Activated CD4-positive, CD25-positive, alpha-beta regulatory T cell treated with anti-CD3 and anti-CD28 coated beads, Interleukin-2, amount 50 U/mL, for 24 hours (primary cell): ENCODE measurements around the gene POLN.

Experiments used
- ATAC-seq, 2 donors: fragments of 150-1000 bp; cut with Tn5 transposase; one replicate each; pipeline ENCODE4 v1.10.0; 2021; ENCODE audit warnings: mild to moderate bottlenecking in 1 of 2, moderate library complexity in 1 of 2

POLN gene

DNA sequence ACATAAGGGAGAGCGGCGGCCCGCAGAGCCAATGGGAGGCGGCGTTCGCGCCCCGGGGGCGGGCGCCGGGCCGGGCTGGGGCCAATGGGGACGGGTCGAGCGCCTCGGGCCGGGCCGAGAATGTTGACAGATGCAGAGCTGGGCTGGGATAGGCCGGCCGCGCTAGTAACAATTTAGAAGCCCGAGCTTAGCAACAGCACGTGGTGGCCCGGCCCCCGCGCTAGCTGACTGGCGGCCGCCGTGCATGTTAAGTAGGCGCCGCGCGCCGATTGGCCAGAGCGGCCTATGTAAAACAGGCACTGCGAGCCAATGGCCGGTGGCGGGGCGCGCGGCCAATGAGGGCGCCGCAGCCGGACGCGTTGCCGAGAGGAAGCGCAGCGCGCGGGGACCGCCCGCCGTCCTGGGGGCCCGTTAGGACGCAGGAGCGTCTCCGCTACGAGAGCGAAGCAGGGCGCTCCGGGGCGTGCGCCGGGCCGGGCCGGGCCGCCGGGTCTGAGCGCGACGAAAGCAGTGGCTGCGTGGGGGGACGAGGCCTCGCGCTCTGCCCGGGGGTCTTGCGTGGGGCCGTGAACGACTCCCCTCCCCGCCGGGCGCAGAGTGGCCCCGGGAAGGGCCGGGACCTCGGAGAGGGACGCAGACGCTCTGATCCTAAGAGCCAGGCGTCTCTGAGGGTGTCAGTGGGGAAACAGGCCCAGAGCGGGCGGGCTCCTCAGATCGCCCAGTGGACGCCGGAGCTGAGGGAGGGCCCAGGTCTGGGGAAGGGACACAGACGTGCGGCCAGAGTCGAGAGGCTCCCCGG lies 20.4 kb upstream of the POLN start:
- ATAC-seq: peak; percentile 95 to 96

DNA sequence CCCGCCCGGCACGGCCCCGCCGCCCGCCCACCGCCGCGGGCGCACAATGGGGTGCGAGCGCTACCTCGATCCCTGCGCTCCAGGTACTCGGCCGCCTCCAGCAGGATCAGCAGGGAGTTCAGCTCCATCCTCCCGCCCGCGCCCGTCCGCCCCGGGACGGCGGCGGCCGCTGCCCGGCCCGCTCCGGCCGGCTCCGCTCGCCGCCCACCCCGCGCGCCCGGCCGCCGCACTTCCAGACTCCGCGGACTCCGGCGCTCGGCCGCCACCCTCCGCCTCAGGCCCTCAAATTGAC lies 19.9 kb upstream of the POLN start, which contains the start of gene MXD4:
Gene MXD4, minus strand, starts transcription at position 257 of the 292 bp plus-strand sequence. Its CDS starts 129 bp downstream, at position 128.
- ATAC-seq: peak in 1 of 2 donors; percentile 0

DNA sequence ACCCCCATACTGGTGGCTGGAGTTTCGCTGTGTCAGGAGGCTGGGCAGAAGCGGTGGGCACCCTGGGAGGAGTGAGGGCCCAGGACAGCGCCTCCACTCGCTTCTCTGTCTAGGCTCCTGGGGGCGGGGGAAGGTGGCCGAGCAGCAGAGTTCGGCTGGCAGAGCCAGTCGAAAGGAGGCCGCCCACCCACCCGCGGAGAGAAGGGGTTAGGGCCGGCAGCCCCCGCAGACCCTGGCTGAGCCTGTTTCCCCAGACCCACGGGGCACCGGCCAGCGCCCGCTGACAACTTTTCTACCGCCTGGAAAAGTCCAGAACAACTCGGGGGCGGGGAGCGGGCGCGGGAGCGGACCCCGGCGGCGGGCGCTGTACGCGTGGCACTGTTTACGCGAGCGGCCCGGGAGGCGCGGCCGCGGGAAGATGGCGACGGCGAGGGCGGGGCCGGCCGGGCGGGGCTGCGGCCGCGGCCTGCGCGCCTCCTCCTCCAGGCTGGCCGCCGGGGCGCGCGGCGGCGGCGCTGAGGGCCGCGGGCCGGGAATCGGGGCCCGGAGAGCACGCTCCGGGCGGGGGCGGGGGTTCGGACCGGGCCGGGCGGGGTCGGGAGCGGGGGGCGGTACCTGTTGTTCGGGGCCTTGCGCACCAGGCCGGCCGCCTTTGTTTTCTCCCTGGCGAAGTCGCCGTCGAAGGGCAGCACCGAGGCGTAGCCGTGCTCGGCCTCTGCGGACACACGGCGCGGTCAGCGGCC lies 19.4 kb upstream of the POLN start:
- peak in 1 of 2 donors; percentile 5 for ATAC-seq

DNA sequence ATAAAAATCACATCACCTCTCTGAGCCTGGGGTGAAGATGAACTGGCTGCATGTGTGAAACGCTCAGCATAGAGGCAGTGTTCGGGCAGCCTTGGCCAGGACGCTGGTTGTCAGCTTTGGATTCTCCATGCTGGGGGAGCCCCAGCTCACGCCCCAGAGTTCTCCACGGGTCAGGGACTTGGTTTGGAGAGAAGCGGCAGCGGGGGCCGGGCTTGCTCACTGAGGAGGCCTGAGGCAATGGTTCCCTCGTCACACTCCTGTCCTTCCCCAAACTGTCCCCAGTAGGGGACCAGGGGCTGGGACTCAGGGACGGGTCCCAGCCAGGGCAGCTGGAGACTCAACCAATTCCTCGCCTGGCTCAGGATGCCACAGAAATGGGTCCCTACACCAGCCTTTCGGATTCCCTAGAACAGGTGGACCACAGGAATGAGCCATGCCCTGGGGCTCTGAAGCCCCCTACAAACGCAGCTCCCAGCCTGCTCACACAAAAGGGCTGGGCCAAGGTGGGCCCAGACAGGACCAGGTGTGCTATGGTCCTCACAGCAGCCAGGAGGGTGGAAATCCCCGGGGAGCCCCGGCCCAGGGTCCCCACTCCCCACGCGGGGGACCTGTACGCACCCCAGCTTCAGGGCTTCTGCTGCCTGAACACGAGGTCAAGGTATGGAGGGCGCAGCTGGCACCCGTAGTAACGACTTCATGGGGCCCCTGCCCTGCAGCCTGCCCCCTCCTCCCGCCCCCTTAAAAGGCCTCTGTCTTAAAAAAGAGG lies 18.6 kb upstream of the POLN start:
- ATAC-seq: no peak

DNA sequence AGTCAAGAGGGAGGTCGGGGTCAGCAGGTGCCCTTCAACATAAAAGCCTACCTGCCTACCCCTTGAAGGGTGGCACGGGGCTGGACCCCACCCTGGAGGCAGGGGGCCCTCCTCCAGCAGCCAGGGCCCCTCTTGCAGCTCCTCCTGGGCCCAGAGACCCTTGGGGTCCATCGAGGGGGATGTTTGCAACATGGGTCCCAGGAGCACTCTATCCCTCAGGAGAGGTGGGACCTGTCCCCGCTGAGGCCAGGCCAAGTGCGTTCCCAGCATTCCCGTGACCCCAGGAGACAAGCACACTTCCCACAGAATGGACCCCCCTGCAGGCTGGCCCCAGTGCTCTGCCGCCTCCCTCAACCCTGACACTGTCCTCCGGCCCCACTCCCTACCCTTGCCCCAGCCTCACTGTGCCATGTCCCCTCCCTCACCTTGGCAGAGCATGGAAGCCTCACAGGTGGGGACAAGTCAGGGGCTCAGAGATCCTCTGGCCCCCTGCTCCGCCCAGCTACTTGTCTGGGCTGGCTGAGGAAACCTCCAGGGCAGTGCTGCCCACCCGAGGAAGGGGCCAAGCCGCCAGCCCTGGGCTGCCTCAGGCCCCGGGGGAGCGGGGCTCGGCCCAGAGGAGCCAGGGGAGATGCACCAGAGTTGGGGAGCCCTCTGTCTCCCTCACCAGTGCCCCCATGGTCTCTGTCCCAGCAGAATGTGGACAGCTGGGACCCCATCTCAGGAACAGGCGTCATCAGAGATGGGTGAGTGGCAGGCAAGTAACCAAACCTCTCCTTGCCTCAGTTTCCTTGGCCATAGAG lies 17.8 kb upstream of the POLN start:
- no peak for ATAC-seq

DNA sequence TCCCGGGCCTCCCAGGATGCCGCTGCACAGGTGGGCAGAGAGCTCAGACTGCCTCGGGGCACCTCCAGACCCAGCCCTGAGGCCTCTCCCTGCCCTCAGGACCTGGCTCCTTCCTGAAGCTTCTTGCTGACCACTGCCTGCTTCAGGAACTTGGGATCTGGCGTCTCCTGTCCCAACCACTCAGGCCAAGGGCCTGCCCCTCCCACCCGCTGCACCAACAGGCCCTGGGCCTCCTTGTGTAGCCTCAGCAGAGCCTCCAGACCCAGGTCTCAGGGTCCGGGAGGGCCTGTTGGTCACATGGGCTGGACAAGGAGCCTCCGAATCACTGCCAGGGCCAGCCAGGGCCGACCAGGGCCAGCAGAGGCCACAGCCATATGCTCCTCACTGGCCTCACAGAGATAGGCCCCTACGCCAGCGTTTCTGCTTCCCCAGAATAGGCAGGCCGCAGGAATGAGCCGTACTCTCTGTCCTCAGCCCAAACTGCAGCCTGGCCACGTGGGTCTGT lies 17.2 kb upstream of the POLN start:
- no peak for ATAC-seq

DNA sequence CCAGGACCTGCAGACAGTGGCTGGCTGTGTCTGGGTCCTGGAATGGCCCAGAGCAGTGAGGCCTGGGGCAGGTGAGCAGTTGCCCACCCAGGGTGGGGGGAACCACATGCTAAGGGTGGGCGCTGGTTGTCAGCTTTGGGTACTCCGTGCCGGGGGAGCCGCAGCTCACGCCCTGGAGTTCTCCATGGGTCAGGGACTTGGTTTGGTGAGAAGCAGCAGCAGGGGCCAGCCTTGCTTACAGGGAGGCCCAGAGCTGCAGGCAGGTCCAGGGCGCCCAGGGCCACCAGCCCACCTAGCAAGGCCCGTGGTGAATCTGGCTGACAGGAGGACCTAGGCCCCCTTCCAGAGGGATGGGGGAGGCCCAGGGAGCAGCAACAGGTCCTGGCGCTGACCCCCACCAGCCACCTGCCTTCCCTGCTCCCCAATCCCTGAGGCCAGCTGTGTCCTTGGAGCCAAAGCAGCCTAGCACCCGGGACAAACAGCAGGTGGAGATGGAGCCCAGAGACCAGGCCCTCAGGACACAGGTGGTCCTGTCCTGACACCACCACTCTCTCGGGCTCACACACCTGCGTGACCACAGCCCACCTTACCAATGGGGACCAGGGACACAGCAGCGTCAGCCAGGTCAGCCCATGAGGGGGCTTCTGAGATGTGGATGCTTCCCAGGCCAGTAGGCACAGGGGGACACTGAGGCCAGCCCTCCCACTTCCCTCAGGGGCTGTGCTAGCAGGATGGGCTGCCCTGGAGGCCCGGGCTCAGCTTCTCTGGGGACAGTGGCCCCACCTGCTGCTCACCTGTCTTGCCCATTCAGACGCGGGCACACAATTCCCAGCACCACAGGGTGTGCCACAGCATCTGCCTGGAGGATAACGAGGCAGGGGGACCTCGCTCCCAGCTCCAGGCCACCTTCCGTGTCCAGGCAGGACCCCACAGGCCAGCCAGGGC lies 16.4 kb upstream of the POLN start:
- no peak for ATAC-seq

DNA sequence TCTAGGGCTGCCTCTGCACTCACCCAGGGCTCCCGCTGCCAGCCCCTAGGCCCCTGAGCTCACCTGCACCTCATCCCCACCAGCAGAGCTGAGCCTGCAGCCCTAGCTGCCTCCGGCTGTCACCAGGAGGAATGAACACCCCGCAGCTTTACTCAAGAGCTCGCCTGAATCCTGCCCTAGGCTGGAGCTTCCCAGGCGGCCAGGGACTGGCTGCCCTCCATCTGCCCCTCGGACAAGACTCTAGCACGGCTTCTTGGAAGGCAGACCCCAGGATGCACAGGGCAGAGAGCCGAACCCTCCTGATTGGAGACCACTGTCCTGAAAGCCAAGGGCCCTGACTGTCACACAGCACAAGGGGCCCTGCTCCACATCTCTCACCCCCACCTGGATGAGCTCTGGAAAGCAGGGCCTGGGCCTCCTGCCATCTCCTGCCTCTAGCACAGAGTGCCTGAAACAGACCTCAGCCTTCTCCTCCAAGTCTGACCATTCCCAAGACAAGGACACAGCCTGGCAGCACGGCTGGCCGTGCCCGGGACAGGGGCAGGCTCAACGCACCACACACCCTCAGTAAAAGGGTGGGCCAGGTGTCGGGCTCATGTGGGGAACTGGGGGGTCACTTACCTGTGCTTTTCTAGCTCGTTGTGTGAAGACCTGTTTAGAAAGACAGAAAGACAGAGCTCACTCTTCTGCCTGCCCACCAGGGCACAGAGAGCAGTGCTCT lies 15.6 kb upstream of the POLN start:
- no peak for ATAC-seq

DNA sequence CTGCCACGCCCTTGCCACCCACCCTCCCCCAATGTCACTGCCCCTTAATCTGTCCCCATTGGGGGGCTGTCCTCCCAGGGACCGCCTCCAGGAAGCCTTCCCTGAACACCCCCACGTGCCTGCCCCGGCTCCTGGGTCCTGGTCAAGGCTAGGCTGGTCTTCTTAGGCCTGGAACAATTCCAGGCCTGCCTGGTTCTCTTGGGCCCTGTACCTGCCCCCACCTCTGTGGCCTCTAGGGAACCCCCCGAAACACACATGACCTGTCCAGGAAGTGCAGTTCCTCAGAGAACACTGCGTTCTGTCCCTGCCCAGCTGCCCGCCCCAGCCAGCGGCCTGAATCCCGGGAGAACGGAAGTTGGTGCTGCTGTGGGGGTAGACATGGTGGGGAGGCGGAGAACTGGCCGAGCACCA lies 14.9 kb upstream of the POLN start:
- no peak for ATAC-seq

DNA sequence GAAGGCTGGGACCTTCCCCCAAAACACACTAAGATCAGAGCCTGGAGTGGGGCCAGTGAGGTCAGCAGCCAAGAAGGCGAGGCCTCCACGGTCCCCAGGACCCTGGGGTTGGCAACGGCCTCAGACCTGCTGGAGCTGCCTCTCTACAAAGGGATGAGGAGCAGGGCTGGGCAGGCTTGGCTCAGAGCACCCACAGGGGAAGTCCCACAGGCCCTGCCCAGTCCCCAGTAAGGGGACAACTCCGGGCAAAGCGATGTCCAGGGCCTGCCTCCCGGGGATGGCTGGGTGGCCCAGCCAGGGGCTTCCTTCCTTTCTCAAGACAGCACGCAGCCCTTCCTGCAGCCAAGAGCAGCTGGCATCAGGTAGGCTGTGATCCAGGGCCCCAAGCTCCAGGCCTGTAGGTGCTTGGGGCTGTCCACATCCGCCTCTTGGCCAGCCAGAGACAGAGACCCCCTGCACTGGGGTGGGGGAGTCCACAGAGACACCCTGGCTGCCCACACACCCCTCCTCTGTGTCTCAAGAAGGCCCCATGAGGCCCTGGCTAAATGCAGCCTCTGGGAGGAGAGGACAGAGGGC lies 14.3 kb upstream of the POLN start:
- ATAC-seq: no peak

DNA sequence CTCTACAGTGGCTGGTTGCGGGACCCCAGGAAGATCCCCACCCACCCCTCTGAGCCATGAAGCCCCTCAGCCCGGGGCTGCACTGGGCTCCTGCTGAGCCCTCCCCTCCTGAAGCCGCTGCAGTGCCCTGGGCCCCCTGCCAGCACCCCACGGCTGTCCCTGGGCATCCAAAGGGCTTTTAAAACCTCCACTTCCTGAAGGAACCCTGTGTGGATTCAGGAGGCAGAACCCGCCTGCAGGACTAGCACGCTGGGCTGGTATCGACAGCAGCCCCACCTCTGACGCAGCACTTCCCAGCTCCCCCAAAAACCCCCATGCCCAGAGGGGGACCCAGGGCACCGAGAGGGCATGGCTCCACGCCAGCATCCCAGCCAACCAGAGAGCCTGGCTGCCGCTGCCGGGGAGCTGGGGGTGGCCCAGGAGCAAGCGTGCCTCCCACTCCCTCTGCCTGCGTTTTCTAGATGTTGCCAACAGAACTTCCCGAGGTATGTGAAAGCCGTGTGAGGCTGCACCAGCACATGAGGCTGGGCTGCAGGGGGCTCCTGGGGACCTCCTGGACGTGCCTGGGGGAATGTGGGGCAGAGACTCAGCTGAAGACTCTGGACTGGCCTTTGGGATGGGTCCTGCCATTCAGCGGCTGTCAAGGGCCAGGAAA lies 13.7 kb upstream of the POLN start:
- ATAC-seq: no peak

DNA sequence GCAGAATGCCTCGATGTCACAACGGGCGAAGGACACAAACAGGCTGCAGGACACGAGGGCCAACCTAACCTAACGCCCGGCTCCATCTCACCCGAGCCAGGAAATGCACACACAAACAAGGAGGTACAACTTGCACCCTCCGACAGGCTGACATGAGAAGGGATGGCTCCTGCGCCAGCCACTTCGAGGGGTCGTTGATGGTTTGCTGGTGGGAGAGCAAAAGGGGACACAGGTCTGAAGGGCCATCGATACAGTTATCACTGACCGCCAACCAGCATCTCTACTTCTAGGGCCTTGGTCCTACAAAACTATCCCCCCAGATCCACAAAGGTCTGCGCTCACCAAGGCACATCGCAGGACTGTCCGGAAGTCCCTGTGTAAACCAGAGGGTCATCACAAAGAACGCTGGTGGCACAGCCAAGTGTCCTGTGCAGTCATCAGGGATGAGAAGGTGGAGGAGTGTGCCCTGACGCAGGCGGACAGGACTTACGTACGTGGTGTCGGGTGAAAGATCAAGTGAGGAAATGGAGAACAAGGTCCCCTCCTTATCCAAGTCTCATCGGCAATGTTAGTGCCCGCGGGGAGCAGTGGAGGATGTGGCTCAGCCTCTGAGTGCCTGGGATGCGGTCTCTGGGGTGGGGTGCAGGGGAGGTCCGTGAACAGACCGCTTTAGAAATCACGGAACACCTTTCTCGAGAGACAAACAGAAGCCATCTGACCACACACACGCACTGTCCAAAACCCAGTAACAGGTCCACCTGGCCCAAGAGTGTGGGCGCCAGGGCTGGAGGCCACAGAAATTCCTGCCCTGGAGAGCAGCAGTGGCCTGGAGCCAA lies 13.0 kb upstream of the POLN start:
- ATAC-seq: no peak

DNA sequence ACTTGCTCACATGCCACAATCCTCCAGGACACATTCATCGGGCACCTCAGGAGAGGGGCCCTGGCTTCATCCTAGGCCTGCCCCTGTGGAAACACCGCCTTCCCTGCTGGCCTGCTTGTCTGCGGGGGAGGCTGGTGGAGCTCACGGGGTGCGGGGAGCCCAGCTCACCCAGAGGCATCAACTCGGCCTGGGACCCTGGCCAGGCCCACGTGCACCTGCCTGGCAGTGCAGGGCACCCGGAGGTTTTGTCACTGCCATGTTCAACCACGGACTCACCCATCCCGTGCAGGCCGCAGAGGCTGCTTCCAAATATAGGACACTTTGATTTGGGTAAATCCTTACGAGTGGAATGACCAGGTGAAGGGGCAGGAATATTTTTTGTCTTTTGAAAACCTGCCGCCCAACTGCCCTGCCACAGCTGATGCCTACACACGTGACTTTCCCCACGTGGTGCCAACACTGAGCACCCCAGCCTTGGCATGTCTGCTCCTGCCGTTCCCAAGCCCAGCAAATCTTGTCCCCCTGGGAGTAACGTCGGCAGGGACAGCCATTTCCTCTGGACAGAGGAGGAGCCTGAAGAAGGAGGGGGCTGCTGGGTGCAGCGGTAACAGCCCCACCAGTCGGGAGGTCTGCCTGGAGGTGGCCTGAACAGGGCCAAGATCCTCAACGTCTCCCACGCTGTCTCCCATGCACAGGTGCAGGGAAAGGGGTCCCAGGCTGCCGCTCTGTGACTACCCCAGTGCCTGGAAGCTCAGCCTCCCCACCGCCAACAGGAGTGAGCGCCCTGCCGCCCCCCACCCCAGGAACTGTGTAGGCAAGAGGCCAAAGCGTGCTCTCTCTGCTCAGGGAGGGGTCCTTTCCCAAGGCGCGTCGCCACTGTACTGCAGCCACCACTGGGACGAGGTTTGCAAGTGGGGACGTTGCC lies 11.5 kb upstream of the POLN start:
- ATAC-seq: no peak

DNA sequence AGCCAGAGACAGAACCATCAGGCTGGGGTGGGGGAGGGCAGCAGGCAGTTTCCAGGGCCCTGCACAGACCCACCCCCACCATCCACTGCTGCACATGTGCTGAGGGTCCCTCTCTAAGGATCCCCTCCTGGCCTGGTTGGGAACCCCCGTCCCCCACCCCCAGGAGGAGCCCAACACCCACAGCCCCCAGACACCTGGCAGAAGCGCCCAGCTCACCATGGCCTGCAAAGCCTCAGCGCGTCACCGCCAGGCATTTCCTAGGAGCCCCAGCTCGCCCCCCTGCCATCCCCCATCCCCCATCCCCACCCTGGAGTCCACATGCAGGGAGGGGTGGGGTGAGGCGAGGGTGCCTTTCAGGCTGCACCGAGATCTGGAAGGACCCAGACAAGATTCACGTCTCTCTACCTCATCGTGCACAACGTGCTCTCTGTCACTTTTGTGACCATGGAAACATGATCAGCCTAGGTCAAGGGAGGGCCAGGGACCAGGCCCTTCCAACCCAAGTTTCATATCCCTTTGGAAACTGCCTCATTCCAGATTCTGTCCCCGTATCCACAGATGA lies 10.7 kb upstream of the POLN start:
- ATAC-seq: no peak

DNA sequence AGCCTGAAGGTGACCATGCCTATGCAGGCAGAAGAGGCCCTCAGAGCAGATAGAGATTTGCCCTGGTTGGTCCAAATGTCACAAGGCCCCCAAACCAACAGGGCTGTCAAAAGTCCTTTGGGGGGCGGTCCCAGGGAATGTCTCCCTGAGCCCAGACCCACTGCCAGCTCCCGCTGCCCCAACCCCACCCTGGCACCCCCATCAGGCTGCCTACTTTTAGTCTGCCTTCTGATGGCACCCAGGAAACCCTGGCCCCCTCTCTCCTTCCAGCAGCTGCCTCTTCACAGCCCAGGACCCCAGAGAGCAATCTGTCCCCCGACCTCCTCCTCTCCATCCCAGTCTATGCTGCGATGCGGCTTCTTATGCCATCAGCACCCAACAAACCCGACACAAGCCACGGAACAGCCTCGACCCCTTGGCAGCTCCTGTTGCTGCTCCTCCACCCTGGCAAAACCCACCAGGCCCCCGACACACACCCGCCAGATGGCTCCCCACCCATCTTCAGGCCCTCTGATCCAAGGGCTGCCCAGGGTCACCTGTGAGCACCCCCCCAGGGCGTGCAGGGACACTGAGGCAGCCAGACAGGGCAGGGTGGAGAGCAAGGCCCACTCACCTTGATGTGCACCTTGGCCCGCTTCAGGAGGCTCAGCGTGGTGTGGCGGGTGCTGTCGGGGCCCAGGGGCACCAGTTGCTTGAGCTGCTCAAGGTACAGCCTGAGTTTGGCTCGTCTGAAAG lies 10.0 kb upstream of the POLN start:
- no peak for ATAC-seq

DNA sequence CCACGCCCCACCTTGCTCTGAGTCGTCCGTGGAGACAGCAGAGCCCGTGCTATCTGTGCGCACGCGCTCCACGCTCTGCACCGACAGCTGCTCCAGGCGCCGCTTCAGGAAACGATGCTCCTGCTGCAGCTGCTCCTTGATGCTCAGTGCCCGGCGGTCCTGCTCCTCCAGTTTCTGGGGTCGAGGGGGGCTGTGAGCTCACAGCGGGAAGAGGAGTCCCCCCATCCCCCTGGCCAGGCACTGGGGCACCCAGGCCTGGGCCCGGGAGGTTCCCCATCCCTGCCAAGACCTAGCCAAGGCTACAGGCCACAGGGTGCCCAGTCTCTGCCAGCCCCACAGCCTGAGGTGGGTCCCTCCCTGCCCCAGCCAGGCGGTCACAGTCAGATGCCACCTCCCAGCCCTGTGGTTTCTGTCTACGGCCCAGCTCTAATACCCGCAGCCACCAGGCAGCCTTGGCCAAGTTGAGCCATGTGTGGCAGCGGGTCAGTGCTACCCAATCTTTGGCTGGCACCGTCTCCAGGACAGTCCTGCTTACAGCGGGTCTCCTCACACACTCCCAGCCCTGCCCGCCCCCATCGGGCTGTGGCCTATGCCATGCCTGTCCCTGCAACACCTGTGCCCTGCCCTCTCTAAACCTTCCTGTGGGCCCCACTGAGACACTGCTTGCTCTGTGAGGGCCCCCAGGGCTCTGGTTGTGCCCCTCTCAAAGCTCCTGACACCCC lies 9.3 kb upstream of the POLN start:
- no peak for ATAC-seq
